NK-92 (cell line): ENCODE measurements around the gene KAZN.

Experiments
- DNase-seq: peaks from one replicate; lab custom pipeline; 2025; ENCODE audit not compliant: unreplicated experiment; lab: John Stamatoyannopoulos, UW

KAZN gene

DNA sequence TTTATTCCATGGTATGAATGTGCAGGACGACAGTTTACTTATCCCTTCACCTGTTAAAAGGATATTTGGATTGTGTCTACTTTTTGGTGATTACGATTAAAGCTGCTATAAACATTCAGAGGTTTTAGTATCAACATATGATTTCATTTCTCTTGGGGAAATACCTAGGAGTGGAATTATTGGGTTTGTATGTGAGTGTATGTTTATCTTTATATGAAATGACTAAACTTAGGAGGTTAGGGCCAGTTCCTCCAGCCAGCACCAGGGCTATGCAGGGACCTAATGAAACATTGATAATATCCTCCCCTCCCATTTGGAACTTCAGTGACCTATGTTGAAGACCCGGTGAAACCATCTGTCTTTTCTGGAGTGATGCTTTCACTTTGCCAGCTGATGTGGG, 568.9 kb downstream of the KAZN start:
- DNase-seq, result no peak
